ENCODE results near the gene SRL. TPM values are rescaled to one million over a fixed set of nuclear protein-coding genes. Genes with fewer than 3 reads are reported as not detected.

The SRL gene
- total and polyA plus RNA-seq, 2 of the 4 experiments (the other 2 are of a cell fraction) = under 0.01 to 0.14 TPM

DNA sequence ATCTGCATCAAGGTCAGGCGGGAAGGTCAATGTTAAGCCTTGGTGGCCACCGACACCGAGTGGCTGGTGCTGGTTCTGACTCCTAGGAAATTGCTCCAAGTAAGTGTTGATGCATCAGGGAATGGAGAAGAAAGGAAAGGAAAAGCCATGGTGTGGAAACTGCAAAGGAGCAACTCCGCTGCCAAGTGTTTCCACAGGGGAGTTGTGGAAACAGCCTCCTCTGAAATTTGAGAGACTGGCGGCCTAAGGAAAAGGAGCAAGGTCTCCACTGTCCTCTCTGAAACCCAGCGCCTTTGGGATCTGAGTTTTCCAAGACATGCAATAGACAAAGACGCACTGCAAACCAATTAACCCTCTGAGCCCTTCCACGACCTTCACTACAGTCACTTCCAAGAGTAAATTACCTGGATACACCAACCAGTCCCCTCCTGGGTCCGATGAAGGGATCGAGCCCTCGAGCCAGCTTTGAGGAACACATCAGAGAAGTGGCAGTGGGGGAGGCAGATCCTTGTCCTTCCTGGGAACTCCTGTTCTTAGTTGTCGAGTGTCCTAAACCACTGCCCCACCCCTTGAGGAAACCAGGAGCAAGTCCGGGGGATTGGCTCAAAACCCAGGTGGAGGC, 51.1 kb downstream of the SRL start:
- no peak overlapping the region for H2AK5ac ChIP-seq (ENCODE audit: low read depth, low read length)

More for the DNA sequence above, 51.1 kb downstream of the SRL start:
- H3K27ac ChIP-seq (ENCODE audit: insufficient read depth, low read length) = no peak overlapping the region
- no peak overlapping the region for H4K91ac ChIP-seq (ENCODE audit: insufficient read depth, low read depth, low read length)
- no peaks in the 10 kb centered on the region for H4K20me1 ChIP-seq (ENCODE audit: insufficient read depth, low read length)
- ATAC-seq (ENCODE audit: low read depth) = no peak
- H3K18ac ChIP-seq (ENCODE audit: low read depth, low read length) = no peak overlapping the region
- no peak overlapping the region for H2AFZ ChIP-seq (replicated peaks; ENCODE audit: low read length, poor library complexity)
- H3K27me3 ChIP-seq (ENCODE audit: control insufficient read depth, insufficient read depth, low read length) = peaks cover 4% of the 10 kb centered on the region; the same call in 1 of the 2 replicates
- in situ Hi-C loops (cut with MboI; ENCODE audit: low sequenced_read_pairs) (no loop called here), intact Hi-C loops (cut with micrococcal nuclease) (no loop called here), dilution Hi-C loops (cut with HindIII; ENCODE audit: low sequenced_read_pairs, unreplicated experiment) (no loop called here)
- no peak overlapping the region for H3K4me3 ChIP-seq (ENCODE audit: insufficient read depth, low read depth, low read length)
- H3K4me1 ChIP-seq (ENCODE audit: control insufficient read depth, insufficient read depth, low read length) = no peaks in the 10 kb centered on the region
- no peak overlapping the region for H4K5ac ChIP-seq (ENCODE audit: low read depth, low read length)
- no peak overlapping the region for H3K4me2 ChIP-seq (ENCODE audit: low read depth, low read length)
- no peak overlapping the region for H2BK120ac ChIP-seq (ENCODE audit: low read depth, low read length)
- no peak overlapping the region for H2BK20ac ChIP-seq (ENCODE audit: low read depth, low read length)
- no peak for DNase-seq
- H2AK9ac ChIP-seq (replicated peaks; ENCODE audit: low read depth, low read length, poor library complexity) = no peak overlapping the region
- no peak overlapping the region for H2BK5ac ChIP-seq (ENCODE audit: low read depth, low read length, poor library complexity, severe bottlenecking)
- CTCF ChIA-PET = no interaction called here
- no peaks in the 10 kb centered on the region; the same call in 1 of the 2 replicates for H3K9me1 ChIP-seq (ENCODE audit: insufficient read depth, low read length)
- H2BK15ac ChIP-seq (ENCODE audit: low read depth, low read length) = no peak overlapping the region
- WGBS, 2 experiments (ENCODE audit: extremely low coverage in 2 of 2, insufficient read length in 1 of 2) = 83% methylated on average over 7 of the region's 13 CpGs; no CpG with 5 or more reads in 1 of the 2 experiments
- no peak overlapping the region for H3K23ac ChIP-seq (ENCODE audit: low read depth, low read length)
- no TSS peak for BruUV-seq (replicated peaks)
- TF ChIP-seq MAFK (IDR thresholded peaks at IDR 0.05; ENCODE audit: low read depth, low read length) (no peak), MXI1 (IDR thresholded peaks at IDR 0.05; ENCODE audit: borderline replicate concordance, low read depth, low read length) (no peak), RCOR1 (IDR thresholded peaks at IDR 0.05; ENCODE audit: insufficient replicate concordance, low read length) (no peak), MAZ (IDR thresholded peaks at IDR 0.05; ENCODE audit: borderline replicate concordance, low read depth, low read length) (no peak), RFX5 (IDR thresholded peaks at IDR 0.05; ENCODE audit: low read depth, low read length) (no peak), ELK1 (IDR thresholded peaks at IDR 0.05; ENCODE audit: borderline replicate concordance, low read depth, low read length) (no peak), SMC3 (IDR thresholded peaks at IDR 0.05; ENCODE audit: low read depth, low read length) (no peak), CHD1 (IDR thresholded peaks at IDR 0.05; ENCODE audit: low read depth, low read length) (no peak), USF2 (IDR thresholded peaks at IDR 0.05; ENCODE audit: low read depth, low read length) (no peak), CEBPB (IDR thresholded peaks at IDR 0.05; ENCODE audit: low read depth, low read length) (no peak), BHLHE40 (IDR thresholded peaks at IDR 0.05; ENCODE audit: low read depth, low read length) (no peak), FOS (IDR thresholded peaks at IDR 0.05; ENCODE audit: low read depth, low read length) (no peak), RAD21 (IDR thresholded peaks at IDR 0.05; ENCODE audit: low read length) (no peak), POLR2A (IDR thresholded peaks at IDR 0.05; ENCODE audit: low read depth, low read length) (no peak), NFE2L2 (IDR thresholded peaks at IDR 0.05; ENCODE audit: low read depth, low read length) (no peak)
- TF ChIP-seq, protein P1, sequence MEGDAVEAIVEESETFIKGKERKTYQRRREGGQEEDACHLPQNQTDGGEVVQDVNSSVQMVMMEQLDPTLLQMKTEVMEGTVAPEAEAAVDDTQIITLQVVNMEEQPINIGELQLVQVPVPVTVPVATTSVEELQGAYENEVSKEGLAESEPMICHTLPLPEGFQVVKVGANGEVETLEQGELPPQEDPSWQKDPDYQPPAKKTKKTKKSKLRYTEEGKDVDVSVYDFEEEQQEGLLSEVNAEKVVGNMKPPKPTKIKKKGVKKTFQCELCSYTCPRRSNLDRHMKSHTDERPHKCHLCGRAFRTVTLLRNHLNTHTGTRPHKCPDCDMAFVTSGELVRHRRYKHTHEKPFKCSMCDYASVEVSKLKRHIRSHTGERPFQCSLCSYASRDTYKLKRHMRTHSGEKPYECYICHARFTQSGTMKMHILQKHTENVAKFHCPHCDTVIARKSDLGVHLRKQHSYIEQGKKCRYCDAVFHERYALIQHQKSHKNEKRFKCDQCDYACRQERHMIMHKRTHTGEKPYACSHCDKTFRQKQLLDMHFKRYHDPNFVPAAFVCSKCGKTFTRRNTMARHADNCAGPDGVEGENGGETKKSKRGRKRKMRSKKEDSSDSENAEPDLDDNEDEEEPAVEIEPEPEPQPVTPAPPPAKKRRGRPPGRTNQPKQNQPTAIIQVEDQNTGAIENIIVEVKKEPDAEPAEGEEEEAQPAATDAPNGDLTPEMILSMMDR (conservative IDR thresholded peaks at IDR 0.05; ENCODE audit: low read depth, low read length) = no peak
- no peaks in the 10 kb centered on the region for H3K36me3 ChIP-seq (ENCODE audit: control insufficient read depth, insufficient read depth, low read length)
- H3K14ac ChIP-seq (replicated peaks; ENCODE audit: low read depth, low read length) = no peak overlapping the region
- no peaks in the 10 kb centered on the region for H3K9me3 ChIP-seq (ENCODE audit: control insufficient read depth, insufficient read depth, low read length)
- POLR2A ChIA-PET (ENCODE audit: unreplicated experiment) = no interaction called here
- no peak overlapping the region for H3K4ac ChIP-seq (ENCODE audit: low read depth, low read length)
- no peaks in the 10 kb centered on the region for H3K79me1 ChIP-seq (ENCODE audit: low read depth in 1 of 2, low read length in 2 of 2)
- H3K9ac ChIP-seq (ENCODE audit: low read depth, low read length) = no peak overlapping the region
- H3K56ac ChIP-seq (ENCODE audit: extremely low read depth, insufficient read depth, low read length) = no peak overlapping the region
- H4K8ac ChIP-seq (ENCODE audit: low read depth in 2 of 2, low read length in 2 of 2) = no peak overlapping the region
